HG03066 (cell line): ENCODE results near the gene SIAE.

Source experiments
- ATAC-seq: cut with Tn5 transposase; IDR thresholded peaks from one replicate; pipeline ENCODE4 v1.9.1; 2021; ENCODE audit warnings: low read depth; ENCODE audit not compliant: unreplicated experiment

The SIAE gene

DNA sequence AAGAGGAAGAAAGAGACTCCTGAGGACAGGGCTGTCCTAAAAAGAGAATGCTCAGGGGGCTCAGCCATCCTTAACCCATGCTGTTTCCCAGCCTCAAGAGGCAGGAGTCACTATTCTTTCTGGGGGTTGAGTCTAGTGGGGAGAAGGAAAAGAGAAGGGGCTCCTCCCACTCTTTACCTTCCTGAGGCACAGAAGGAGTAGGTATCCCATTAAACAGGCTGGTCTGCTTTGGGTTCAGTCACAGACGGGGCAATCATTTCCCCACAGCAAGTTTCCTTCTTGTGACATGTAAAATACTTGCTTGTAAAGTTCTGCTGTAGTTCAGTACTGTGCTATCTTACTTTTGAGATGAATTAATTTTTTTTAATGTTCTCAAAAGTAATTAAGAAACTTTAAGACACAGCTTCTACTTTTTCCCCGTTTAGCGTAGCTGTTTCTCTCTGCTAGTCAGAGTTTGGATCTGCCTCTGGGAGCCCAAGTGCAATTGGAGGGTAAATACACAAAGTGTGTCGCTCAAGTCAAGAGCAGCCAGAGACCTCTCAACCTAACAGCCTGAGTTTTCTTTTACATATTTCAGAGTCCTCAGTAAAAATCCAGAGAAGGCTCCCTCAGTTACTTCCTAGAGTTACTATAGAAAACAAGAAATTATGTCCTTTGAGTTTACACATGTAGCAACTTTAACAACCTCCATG, 88.7 kb downstream of the SIAE start:
- no peak for ATAC-seq

DNA sequence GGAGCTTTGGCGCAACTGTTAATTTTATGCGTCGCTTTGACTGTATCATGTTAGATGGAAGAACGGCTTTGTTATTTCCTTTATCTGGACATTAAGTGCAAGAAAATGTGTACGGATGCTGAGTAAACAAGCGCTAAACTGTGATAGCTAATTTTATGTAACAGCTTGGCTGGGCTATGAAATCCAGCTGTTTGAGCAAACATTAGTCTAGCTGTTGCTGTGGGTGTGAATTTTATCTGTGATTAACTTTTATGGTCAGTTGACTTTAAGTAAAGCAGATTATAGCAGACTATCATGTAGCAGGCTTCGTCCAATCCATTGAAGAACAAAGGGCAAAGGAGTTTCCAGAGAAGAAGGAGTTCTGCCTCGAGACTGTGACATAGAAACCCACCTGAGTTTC, 89.8 kb downstream of the SIAE start:
- ATAC-seq = no peak
